Lower leg skin (tissue), 4 donors: Measurements from ENCODE around the gene NUMA1. TPM values are rescaled to one million over a fixed set of nuclear protein-coding genes. Genes with fewer than 3 reads are reported as not detected.

ENCODE experiments used
- DNase-seq, 2 donors: peaks; one replicate each; pipeline ENCODE4 v3.0.0-alpha.2; 2019; ENCODE audit warnings: low spot score in 2 of 2
- H3K4me3 ChIP-seq: fragments of 200-600 bp; sonication (generic); 2 replicates; pipeline ENCODE4 v1.5.1; 2017; ENCODE audit warnings: mild to moderate bottlenecking, low read depth; ENCODE audit not compliant: poor library complexity, severe bottlenecking
- POLR2A ChIP-seq, 2 donors: fragments of 450-650 bp; IDR thresholded peaks; one replicate each; pipeline ENCODE4 v1.6.1; 2016 to 2017; ENCODE audit warnings: antibody characterized with exemption in 2 of 2, mild to moderate bottlenecking in 1 of 2, moderate library complexity in 1 of 2
- WGBS, 2 donors: methylation state at CpG; one replicate each; pipeline ENCODE4 v1.1.5; 2018; 5-methylcytosine and 5-hydroxymethylcytosine counted together
- intact Hi-C: fragments of 100-400 bp; cut with DNase I; formaldehyde crosslinking; loops from one replicate; pipeline ENCODE4 v1.15.0; 2023; ENCODE audit warnings: low total_unique reads
- total RNA-seq, 4 donors: library from RNA; depleted of rRNA; stranded (reverse); fragments of >200 nt; gene quantifications; one replicate each; pipeline ENCODE4 v1.1.0, GENCODE V29; 2016
- TF ChIP-seq, protein P1 (sequence below), 3 donors: fragments of 450-650 bp; IDR thresholded peaks; one replicate each; pipeline ENCODE4 v1.5.1; 2016; ENCODE audit warnings: antibody characterized with exemption in 3 of 3, mild to moderate bottlenecking in 3 of 3, moderate library complexity in 2 of 3

The NUMA1 gene
- total RNA-seq, 4 donors from 2014 or later = 356 to 592 (median 409) TPM

DNA sequence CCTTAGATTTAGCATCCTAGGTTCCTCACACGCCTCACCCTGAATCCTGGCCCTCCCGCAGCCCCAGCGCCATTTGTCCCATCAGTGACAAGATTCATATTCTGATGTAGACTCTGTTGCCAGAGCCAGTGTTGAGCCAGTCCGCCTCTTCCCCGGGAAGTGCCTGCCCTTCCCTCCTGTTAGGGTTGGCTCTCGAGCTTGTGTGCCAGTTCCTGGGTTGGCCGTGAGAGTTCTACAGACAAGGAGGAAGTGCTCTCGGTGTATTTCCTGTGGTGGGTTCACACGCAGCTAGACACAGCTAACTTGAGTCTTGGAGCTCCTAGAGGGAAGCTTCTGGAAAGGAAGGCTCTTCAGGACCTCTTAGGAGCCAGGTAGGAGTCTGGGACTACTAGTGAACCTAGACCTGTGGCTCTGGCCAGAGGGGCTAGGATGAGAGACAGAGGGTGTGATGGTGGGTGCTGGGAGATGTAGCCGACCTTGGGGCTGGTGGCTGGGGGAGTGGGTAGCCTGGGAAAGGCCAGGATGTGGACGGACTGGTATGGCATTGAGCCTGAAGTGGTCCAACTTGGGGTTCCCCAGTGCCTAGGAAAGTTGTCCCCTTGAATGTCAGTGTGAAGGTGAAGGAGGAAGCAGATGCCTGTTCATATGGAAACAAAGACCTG, 81.6 kb downstream of the NUMA1 start, which contains the start of gene IL18BP:
Gene IL18BP, plus strand, starts transcription at position 261 of the 662 bp plus-strand sequence. CDS start 1,076 bp downstream, outside the sequence.
- TF ChIP-seq, protein P1, sequence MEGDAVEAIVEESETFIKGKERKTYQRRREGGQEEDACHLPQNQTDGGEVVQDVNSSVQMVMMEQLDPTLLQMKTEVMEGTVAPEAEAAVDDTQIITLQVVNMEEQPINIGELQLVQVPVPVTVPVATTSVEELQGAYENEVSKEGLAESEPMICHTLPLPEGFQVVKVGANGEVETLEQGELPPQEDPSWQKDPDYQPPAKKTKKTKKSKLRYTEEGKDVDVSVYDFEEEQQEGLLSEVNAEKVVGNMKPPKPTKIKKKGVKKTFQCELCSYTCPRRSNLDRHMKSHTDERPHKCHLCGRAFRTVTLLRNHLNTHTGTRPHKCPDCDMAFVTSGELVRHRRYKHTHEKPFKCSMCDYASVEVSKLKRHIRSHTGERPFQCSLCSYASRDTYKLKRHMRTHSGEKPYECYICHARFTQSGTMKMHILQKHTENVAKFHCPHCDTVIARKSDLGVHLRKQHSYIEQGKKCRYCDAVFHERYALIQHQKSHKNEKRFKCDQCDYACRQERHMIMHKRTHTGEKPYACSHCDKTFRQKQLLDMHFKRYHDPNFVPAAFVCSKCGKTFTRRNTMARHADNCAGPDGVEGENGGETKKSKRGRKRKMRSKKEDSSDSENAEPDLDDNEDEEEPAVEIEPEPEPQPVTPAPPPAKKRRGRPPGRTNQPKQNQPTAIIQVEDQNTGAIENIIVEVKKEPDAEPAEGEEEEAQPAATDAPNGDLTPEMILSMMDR (IDR thresholded peaks at IDR 0.05) = no peak
- TF ChIP-seq POLR2A (IDR thresholded peaks at IDR 0.05) = no peak
- intact Hi-C loops = no loop called here
- no peak within 1 kb of the TSS for H3K4me3 ChIP-seq
- DNase-seq = peak in 1 of 2 donors; percentile 84
- 70 to 71% methylated on average over 11 of the region's 11 CpGs for WGBS, 2 donors

- DNase-seq = no peak
- intact Hi-C loops = no loop called here
- WGBS, 2 donors = 88 to 89% methylated on average over 2 of the region's 2 CpGs
- TF ChIP-seq, protein P1 (IDR thresholded peaks at IDR 0.05) = no peak
- no peak for TF ChIP-seq POLR2A (IDR thresholded peaks at IDR 0.05)
- no peak overlapping the region for H3K4me3 ChIP-seq
Measured at GRCh38 chr11:71998061-71998460, 82.3 kb downstream of the NUMA1 start.

DNA sequence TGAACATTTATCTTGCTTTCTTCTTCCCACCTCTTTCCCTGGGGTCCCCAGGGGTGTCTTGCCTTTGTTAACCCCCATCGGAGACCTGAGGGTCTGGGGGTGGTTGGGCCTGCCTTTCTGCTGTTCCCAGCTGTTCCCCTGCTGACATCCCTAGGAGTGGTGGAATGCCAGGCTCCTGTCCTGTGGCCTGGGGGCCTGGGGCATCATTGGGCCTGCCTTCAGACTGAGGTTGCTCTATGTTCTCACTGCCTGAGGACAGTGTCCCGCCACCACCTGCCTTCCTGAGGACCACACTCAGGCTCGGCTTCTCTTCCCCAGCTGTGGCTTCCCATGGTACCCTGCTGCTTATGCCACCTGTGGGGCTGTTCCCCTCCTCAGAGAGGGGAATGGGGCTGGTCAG, 82.7 kb downstream of the NUMA1 start:
- H3K4me3 ChIP-seq = no peak overlapping the region
- DNase-seq = no peak
- no peak for TF ChIP-seq POLR2A (IDR thresholded peaks at IDR 0.05)
- TF ChIP-seq, protein P1 (IDR thresholded peaks at IDR 0.05) = no peak
- intact Hi-C loops = no loop called here
- 91 to 95% methylated on average over 3 of the region's 3 CpGs for WGBS, 2 donors

DNA sequence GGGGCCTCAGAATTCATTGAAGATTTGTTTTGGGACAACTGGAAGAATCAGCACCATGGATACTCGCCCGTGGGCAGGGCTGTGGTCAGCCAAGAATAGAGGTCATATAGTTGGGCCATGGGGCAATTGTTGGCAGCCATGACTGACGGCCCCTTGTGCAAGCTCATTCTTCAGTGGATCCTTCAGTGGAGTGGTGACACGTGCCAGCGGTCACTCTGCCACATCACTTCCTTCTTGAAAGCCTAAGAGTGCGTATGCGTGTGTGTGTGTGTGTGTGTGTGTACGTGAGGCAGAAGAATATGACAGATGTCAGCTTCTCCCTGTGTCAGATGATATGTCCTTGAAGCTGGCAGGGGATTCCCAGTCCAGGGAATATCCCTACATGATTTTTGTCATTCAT, 83.4 kb downstream of the NUMA1 start:
- DNase-seq = no peak
- TF ChIP-seq, protein P1 (IDR thresholded peaks at IDR 0.05) = no peak
- no peak for TF ChIP-seq POLR2A (IDR thresholded peaks at IDR 0.05)
- H3K4me3 ChIP-seq = no peak overlapping the region
- WGBS, 2 donors = 86 to 95% methylated on average over 8 of the region's 8 CpGs
- intact Hi-C loops = no loop called here

DNA sequence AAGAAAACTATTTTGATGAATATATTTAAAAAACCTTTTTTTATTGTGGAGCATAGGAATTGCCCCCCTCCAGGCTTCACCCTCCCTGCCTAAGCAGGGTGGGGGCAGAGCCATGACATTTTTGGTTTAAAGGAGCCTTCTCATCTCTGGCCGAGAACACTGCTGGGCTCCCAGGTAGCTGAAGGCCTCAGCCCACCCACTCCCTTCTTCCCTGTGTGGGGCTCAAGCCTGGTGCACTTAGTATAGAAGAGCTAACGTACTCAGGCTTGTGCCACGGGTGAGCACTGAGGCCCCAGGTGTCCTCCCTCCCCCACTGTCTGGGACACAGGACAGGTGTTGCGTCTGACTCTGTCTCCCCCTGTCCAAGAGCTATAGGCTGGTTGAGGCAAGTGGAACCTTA, 83.8 kb downstream of the NUMA1 start:
- TF ChIP-seq, protein P1 (IDR thresholded peaks at IDR 0.05) = no peak
- TF ChIP-seq POLR2A (IDR thresholded peaks at IDR 0.05) = no peak
- intact Hi-C loops = no loop called here
- 92 to 94% methylated on average over 3 to 4 of the region's 4 CpGs for WGBS, 2 donors
- H3K4me3 ChIP-seq = no peak overlapping the region
- DNase-seq = no peak
